Measurements from ENCODE around the gene ATRAID. TPM values are rescaled to one million over a fixed set of nuclear protein-coding genes. Genes with fewer than 3 reads are reported as not detected.

The ATRAID gene
- total and polyA plus RNA-seq, 2 of the 8 experiments (the other 6 are each of a cell fraction or from before 2014, with no cell fraction given), result 109 to 280 TPM

- Histone ChIP-seq H3K79me1 (ENCODE audit: low read depth, low read length) (no peaks in the 10 kb centered on the region), H3K9ac (replicated peaks in 1 of 4; ENCODE audit: extremely low read depth in 1 of 4, low read depth in 3 of 4, low read length in 3 of 4) (peak overlapping the region in 3 of 4 experiments; percentile 22 to 44 (median 42); a peak in 5 of 7 replicates), H3K18ac (ENCODE audit: extremely low read depth, low read length) (peak overlapping the region; percentile 83; the same call in 1 of the 2 replicates), H4K5ac (ENCODE audit: insufficient read length, low read depth, low read length) (no peak overlapping the region), H3K9me3 (ENCODE audit: insufficient read depth in 2 of 2, low read depth in 1 of 2, low read length in 1 of 2) (no peaks in the 10 kb centered on the region), H4K91ac (replicated peaks; ENCODE audit: insufficient read length, low read length) (peak overlapping the region; percentile 34), H2BK5ac (ENCODE audit: low read depth, low read length) (no peak overlapping the region; the same call in 1 of the 2 replicates), H3K4me3 (ENCODE audit: extremely low read depth in 1 of 4, insufficient read depth in 2 of 4, low read depth in 3 of 4, low read length in 4 of 4) (peak overlapping the region; percentile 57 to 85 (median 62)), H2AK5ac (ENCODE audit: low read depth, low read length) (0 out of 2 replicates have a peak overlapping the region, but pooled peaks have one; percentile 2), H2BK120ac (replicated peaks; ENCODE audit: low read depth, low read length) (no peak overlapping the region), H3K79me2 (ENCODE audit: control insufficient read depth in 1 of 2, insufficient read depth in 2 of 2, low read length in 2 of 2) (peaks cover 0 to 2% of the 10 kb centered on the region in 2 experiments; a peak in 1 of 4 replicates), H4K20me1 (replicated peaks in 1 of 2; ENCODE audit: control insufficient read depth in 1 of 2, insufficient read depth in 2 of 2, low read length in 2 of 2) (peaks cover 0 to 6% of the 10 kb centered on the region in 2 experiments), H2AFZ (ENCODE audit: low read length) (peak overlapping the region; percentile 52; the same call in 1 of the 2 replicates), H3K56ac (replicated peaks; ENCODE audit: insufficient read length, low read depth, low read length) (no peak overlapping the region), H4K8ac (ENCODE audit: extremely low read depth, insufficient read depth, low read length) (peak overlapping the region; percentile 91), H2BK15ac (ENCODE audit: low read length) (peak overlapping the region; percentile 53), H3K27me3 (replicated peaks in 1 of 4; ENCODE audit: control insufficient read depth in 3 of 4, extremely low read depth in 1 of 4, insufficient read depth in 3 of 4, low read length in 3 of 4) (peaks cover 39 to 69% (median 60%) of the 10 kb centered on the region in 4 experiments), H3K36me3 (ENCODE audit: control insufficient read depth in 2 of 4, insufficient read depth in 4 of 4, low read length in 3 of 4) (no peaks in the 10 kb centered on the region), H3K4me1 (replicated peaks in 1 of 4; ENCODE audit: control insufficient read depth in 3 of 4, insufficient read depth in 4 of 4, low read length in 3 of 4) (peaks cover 3 to 19% (median 14%) of the 10 kb centered on the region in 4 experiments), H3K4ac (replicated peaks; ENCODE audit: insufficient read length, low read depth, low read length) (no peak overlapping the region), H3K27ac (ENCODE audit: low read depth, low read length) (no peak overlapping the region), H2BK12ac (ENCODE audit: low read depth, low read length) (peak overlapping the region; percentile 82; the same call in 1 of the 2 replicates), H3K23me2 (ENCODE audit: low read depth, low read length) (peaks cover 19% of the 10 kb centered on the region; the same call in 1 of the 2 replicates), H2BK20ac (ENCODE audit: low read length) (peak overlapping the region; percentile 16; the same call in 1 of the 2 replicates), H3K4me2 (ENCODE audit: insufficient read depth in 1 of 2, low read depth in 2 of 2, low read length in 2 of 2) (peak overlapping the region; percentile 88 to 99), H3K23ac (ENCODE audit: insufficient read length) (no peak overlapping the region), H3K14ac (ENCODE audit: insufficient read length) (no peak overlapping the region)
- ChIA-PET CTCF (ENCODE audit: partially characterized antibody) (interaction anchor here (0.6 to 14.1 kb wide), 24 partner anchors 8 to 239 kb away, joined by 3 to 288 read pairs (median 6); partner anchors contain the start of genes ABHD1, DNAJC5G, EIF2B4 and PREB), POLR2A (ENCODE audit: partially characterized antibody) (interaction anchor here (0.9 to 8.2 kb wide), 12 partner anchors 8 to 104 kb away, joined by 3 to 71 read pairs (median 4); partner anchors contain the start of genes ATRAID, CAD, DNAJC5G and SLC5A6)
- 7% methylated on average over 47 of the region's 56 CpGs; no CpG with 5 or more reads in 1 of the 2 experiments for WGBS, 2 experiments (ENCODE audit: extremely low coverage in 1 of 2, insufficient coverage in 1 of 2, insufficient read length in 1 of 2, insufficient replicate concordance in 2 of 2, low coverage in 1 of 2, low lambda C conversion rate in 2 of 2, missing lambda C conversion rate in 1 of 2)
- DNase-seq (ENCODE audit: low read depth in 1 of 2, low spot score in 2 of 2), result peak in 1 of 2 experiments; percentile 89
- FAIRE-seq, result no peak
Observed at GRCh38 chr2:27264753-27265535, 53.1 kb downstream of the ATRAID start.

Data from H1 (cell line).